Fibroblast of lung (primary cell): Measurements from ENCODE around the gene RAB40A.

Source experiments
- EZH2 ChIP-seq: IDR thresholded peaks from 2 replicates; pipeline ENCODE4 v1.5.1; 2012; ENCODE audit warnings: low read length, control low read depth, mild to moderate bottlenecking; ENCODE audit errors: missing control alignments
- TF ChIP-seq, protein P1 (sequence below), 2 donors: IDR thresholded peaks in 1 of 2; conservative IDR thresholded peaks in 1 of 2; 1 replicate in 1 of 2; 2 replicates in 1 of 2; pipeline ENCODE4 v1.5.1; 2011 to 2012; ENCODE audit warnings: low read length in 2 of 2, control low read depth in 1 of 2, inconsistent platforms in 1 of 2, low read depth in 1 of 2, mild to moderate bottlenecking in 1 of 2

DNA sequence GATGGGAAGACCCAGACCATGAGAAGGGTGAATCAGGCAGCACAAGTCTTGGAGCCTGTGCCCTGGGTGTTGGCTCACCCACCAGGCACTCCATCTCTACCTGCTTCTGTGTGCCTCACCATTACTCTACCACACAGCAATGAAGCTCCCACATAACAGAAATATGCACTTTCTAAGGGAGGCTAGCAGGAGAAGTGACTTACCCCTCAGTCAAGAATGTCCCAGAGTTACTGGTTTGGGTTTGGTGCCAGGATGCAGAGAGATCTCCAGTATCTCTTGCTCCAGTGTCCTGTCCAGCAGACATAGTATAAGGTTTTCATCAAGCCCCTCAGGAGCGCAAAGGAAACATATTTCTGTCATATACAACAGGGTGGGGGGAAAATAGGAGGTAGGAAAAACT is 11.3 kb upstream of the RAB40A start:
- TF ChIP-seq, protein P1, sequence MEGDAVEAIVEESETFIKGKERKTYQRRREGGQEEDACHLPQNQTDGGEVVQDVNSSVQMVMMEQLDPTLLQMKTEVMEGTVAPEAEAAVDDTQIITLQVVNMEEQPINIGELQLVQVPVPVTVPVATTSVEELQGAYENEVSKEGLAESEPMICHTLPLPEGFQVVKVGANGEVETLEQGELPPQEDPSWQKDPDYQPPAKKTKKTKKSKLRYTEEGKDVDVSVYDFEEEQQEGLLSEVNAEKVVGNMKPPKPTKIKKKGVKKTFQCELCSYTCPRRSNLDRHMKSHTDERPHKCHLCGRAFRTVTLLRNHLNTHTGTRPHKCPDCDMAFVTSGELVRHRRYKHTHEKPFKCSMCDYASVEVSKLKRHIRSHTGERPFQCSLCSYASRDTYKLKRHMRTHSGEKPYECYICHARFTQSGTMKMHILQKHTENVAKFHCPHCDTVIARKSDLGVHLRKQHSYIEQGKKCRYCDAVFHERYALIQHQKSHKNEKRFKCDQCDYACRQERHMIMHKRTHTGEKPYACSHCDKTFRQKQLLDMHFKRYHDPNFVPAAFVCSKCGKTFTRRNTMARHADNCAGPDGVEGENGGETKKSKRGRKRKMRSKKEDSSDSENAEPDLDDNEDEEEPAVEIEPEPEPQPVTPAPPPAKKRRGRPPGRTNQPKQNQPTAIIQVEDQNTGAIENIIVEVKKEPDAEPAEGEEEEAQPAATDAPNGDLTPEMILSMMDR (conservative IDR thresholded peaks at IDR 0.05 in 1 of 2, IDR thresholded peaks at IDR 0.05 in 1 of 2; ENCODE audit: low read depth in 1 of 2, low read length in 2 of 2), result no peak
- no peak for TF ChIP-seq EZH2
